HEK293T (cell line): Measurements from ENCODE around the gene TRIM66.

ENCODE experiments used
- CTCF ChIA-PET: fragments of 350-600 bp; formaldehyde crosslinking; extraction: SDS; loops from one replicate; lab custom pipeline; 2021; ENCODE audit warnings: antibody characterized with exemption, inconsistent platforms; lab: Yijun Ruan, JAX
- POLR2A ChIA-PET: fragments of 350-600 bp; formaldehyde crosslinking; extraction: SDS; loops from one replicate; lab custom pipeline; 2020; ENCODE audit warnings: antibody characterized with exemption, inconsistent platforms; lab: Yijun Ruan, JAX
- DNase-seq: peaks from one replicate; pipeline ENCODE4 v3.0.0; 2012; ENCODE audit warnings: mixed read lengths; ENCODE audit errors: extremely low spot score
- ARNT ChIP-seq: fragments of 450-650 bp; IDR thresholded peaks from 2 replicates; pipeline ENCODE4 v1.6.1; 2017; ENCODE audit warnings: mild to moderate bottlenecking
- BHLHE40 ChIP-seq: fragments of 450-650 bp; IDR thresholded peaks from 2 replicates; pipeline ENCODE4 v1.6.1; 2016; ENCODE audit warnings: mild to moderate bottlenecking, moderate library complexity, borderline replicate concordance
- CTBP1 ChIP-seq: fragments of 450-650 bp; IDR thresholded peaks from 2 replicates; pipeline ENCODE4 v1.6.1; 2016; ENCODE audit warnings: borderline replicate concordance
- ELF4 ChIP-seq: fragments of 450-650 bp; IDR thresholded peaks from 2 replicates; pipeline ENCODE4 v1.6.1; 2017; ENCODE audit warnings: antibody characterized with exemption
- FOXA1 ChIP-seq: fragments of 450-650 bp; IDR thresholded peaks from 2 replicates; pipeline ENCODE4 v1.6.1; 2016; ENCODE audit warnings: mild to moderate bottlenecking
- FOXK2 ChIP-seq: fragments of 450-650 bp; IDR thresholded peaks from 2 replicates; pipeline ENCODE4 v1.6.1; 2016; ENCODE audit warnings: mild to moderate bottlenecking
- FOXM1 ChIP-seq: fragments of 450-650 bp; IDR thresholded peaks from 2 replicates; pipeline ENCODE4 v1.6.1; 2017; ENCODE audit warnings: mild to moderate bottlenecking, borderline replicate concordance
- HDGF ChIP-seq: fragments of 450-650 bp; IDR thresholded peaks from 2 replicates; pipeline ENCODE4 v1.6.1; 2017; ENCODE audit warnings: antibody characterized with exemption, borderline replicate concordance
- L3MBTL2 ChIP-seq: fragments of 450-650 bp; conservative IDR thresholded peaks from 2 replicates; pipeline ENCODE4 v1.6.1; 2016; ENCODE audit warnings: mild to moderate bottlenecking
- LEF1 ChIP-seq: fragments of 450-650 bp; IDR thresholded peaks from 2 replicates; pipeline ENCODE4 v1.6.1; 2017; ENCODE audit warnings: mild to moderate bottlenecking, borderline replicate concordance
- NFRKB ChIP-seq: fragments of 450-650 bp; IDR thresholded peaks from 2 replicates; pipeline ENCODE4 v1.6.1; 2016; ENCODE audit warnings: mild to moderate bottlenecking, moderate library complexity
- PKNOX1 ChIP-seq: fragments of 450-650 bp; IDR thresholded peaks from 2 replicates; pipeline ENCODE4 v1.6.1; 2016
- SP1 ChIP-seq: fragments of 450-650 bp; IDR thresholded peaks from 2 replicates; pipeline ENCODE4 v1.6.1; 2017
- SUZ12 ChIP-seq: fragments of 450-650 bp; IDR thresholded peaks from 2 replicates; pipeline ENCODE4 v1.6.1; 2016; ENCODE audit warnings: mild to moderate bottlenecking
- TARDBP ChIP-seq: fragments of 450-650 bp; IDR thresholded peaks from 2 replicates; pipeline ENCODE4 v1.6.1; 2016
- ZNF384 ChIP-seq: fragments of 450-650 bp; IDR thresholded peaks from 2 replicates; pipeline ENCODE4 v1.6.1; 2016

Gene TRIM66

DNA sequence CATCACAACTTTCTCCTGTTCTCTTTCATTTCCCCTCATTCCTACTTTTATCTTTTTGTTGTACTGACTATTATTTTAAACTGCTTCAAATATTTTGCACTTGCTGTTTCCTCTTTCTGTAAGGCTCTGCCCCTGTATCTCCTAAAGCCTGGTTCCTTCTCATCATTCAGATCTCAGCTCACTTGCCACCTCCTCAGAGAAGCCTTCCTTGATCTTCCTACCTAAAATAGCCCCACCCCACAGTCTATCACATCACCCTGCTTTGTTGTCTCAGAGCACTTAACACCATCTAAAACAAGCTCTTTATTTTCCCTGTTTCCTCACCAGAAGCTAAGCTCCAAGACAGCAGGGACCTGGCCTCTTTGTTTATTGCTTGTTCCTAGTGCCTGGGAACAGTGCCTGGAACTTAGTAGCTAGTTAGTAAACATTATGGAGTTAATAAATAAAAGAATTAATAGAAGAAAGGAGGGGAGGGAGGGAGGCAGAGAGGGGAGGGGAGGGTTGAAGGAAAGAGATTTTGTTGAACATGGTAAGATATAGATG lies 85.9 kb downstream of the TRIM66 start:
- ChIA-PET POLR2A (interaction anchor here (0.6 kb wide), 1 partner anchor 86 kb away, joined by 3 read pairs; no protein-coding TSS in a partner anchor), CTCF (interaction anchor here (0.6 kb wide), 1 partner anchor 855 kb away, joined by 3 read pairs; no protein-coding TSS in a partner anchor)
- DNase-seq = no peak
- TF ChIP-seq FOXA1 (no peak), LEF1 (no peak), SP1 (no peak), NFRKB (no peak), TARDBP (no peak), PKNOX1 (no peak), FOXK2 (no peak), SUZ12 (no peak), CTBP1 (no peak), BHLHE40 (no peak), L3MBTL2 (no peak), HDGF (no peak), FOXM1 (no peak), ARNT (no peak), ZNF384 (no peak), ELF4 (no peak)

GRCh38 chr11:8593935-8594909 lies 88.2 kb downstream of the TRIM66 start, which contains the start of gene STK33:
STK33 (minus strand) TSS chr11:8594228; CDS start chr11:8474905, 119,323 bp downstream.
- CTCF ChIA-PET = interaction anchor here (0.5 to 1.2 kb wide), 2 partner anchors 13 to 299 kb away, joined by 3 read pairs; no protein-coding TSS in a partner anchor
- DNase-seq = peak; percentile 78
- POLR2A ChIA-PET = interaction anchor here (0.8 to 3.1 kb wide), 9 partner anchors 9 to 274 kb away, joined by 3 to 10 read pairs (median 3); partner anchors contain the start of genes RPL27A and TRIM66
- peak; percentile 74 for TF ChIP-seq L3MBTL2
- no peak for TF ChIP-seq LEF1

GRCh38 chr11:8593455-8593854 lies 89.0 kb downstream of the TRIM66 start:
- ChIA-PET POLR2A (interaction anchor here (0.8 to 3.1 kb wide), 6 partner anchors 9 to 89 kb away, joined by 3 to 10 read pairs (median 3); partner anchors contain the start of genes RPL27A and TRIM66), CTCF (interaction anchor here (1.2 kb wide), 1 partner anchor 14 kb away, joined by 3 read pairs; no protein-coding TSS in a partner anchor)
- TF ChIP-seq NFRKB (no peak), SP1 (no peak), ARNT (no peak), ELF4 (no peak), HDGF (no peak), ZNF384 (no peak), FOXM1 (no peak), TARDBP (no peak), L3MBTL2 (no peak), FOXK2 (no peak), LEF1 (no peak), BHLHE40 (no peak)
- no peak for DNase-seq

GRCh38 chr11:8587915-8588314 lies 94.5 kb downstream of the TRIM66 start:
- ChIA-PET POLR2A (no interaction called here), CTCF (no interaction called here)
- TF ChIP-seq TARDBP (no peak), PKNOX1 (no peak), LEF1 (no peak), HDGF (no peak), ELF4 (no peak), ARNT (no peak)
- DNase-seq = no peak

DNA sequence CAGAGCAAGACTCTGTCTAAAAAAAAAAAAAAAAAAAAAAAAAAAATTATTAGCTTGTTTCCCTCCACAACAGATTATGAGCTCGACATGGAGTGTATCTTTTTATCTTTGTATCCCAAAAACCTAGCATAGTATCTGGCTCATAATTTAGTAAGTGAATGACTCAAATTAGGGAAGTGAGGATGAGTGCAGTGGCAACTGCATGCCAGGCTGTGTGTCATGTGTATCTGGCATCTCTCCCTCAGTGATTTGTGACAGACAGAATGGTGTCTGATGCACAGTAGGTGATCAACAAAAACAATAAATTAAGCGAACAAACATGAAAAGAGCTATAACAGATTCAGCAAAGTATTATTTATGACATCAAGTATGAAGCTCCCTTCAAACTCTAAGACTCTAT lies 95.7 kb downstream of the TRIM66 start:
- CTCF ChIA-PET = no interaction called here
- no peak for DNase-seq
- TF ChIP-seq SUZ12 = no peak
- no peak for TF ChIP-seq L3MBTL2
- TF ChIP-seq ELF4 = no peak
- TF ChIP-seq LEF1 = no peak
- no peak for TF ChIP-seq CTBP1
- TF ChIP-seq NFRKB = no peak
- TF ChIP-seq FOXK2 = no peak
- no peak for TF ChIP-seq PKNOX1
- TF ChIP-seq SP1 = no peak
- TF ChIP-seq HDGF = no peak
- no peak for TF ChIP-seq FOXM1
- TF ChIP-seq FOXA1 = no peak
- POLR2A ChIA-PET = no interaction called here

GRCh38 chr11:8586184-8586583 lies 96.3 kb downstream of the TRIM66 start:
- CTCF ChIA-PET = no interaction called here
- TF ChIP-seq SP1 (no peak), PKNOX1 (no peak), NFRKB (no peak), ARNT (no peak), TARDBP (no peak), ZNF384 (no peak), HDGF (no peak), FOXM1 (no peak), ELF4 (no peak), FOXK2 (no peak), SUZ12 (no peak), CTBP1 (no peak), BHLHE40 (no peak), FOXA1 (no peak), LEF1 (no peak), L3MBTL2 (no peak)
- no peak for DNase-seq
- POLR2A ChIA-PET = no interaction called here
